ENCODE measurements around the gene ABHD18.
"Not testable (repeated sequence)": the region's sequence is repeated elsewhere in the genome, so short reads cannot be mapped to it uniquely, and the experiment has no call there.

DNA sequence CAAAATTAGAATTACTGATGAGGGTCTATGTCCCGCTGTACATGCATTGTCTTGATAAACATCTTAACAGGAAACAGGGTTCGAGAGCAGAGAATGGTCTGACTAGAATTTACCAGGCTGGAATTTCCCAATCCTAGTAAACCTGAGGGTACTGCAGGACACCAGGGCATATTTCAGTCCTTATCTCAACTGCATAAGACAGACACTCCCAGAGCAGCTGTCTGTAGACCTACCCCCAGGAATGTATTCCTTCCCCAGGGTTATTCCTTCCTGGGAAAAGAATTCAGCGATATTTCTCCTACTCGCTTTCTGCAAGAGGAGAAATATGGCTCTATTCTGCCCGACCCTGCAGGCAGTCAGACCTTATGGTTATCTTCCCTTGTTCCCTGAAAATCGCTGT, 31.3 kb downstream of the ABHD18 start:
- not testable (repeated sequence) for TF ChIP-seq POLR2A (IDR thresholded peaks at IDR 0.05; ENCODE audit: low read length); GATA1 (IDR thresholded peaks at IDR 0.05; ENCODE audit: low read depth, low read length)

All from erythroblast (primary cell).